Common myeloid progenitor, CD34-positive (primary cell): ENCODE measurements around the gene CNKSR3.
"Not testable (repeated sequence)": the region's sequence is repeated elsewhere in the genome, so short reads cannot be mapped to it uniquely, and the experiment has no call there.

Experiments
- CTCF ChIA-PET: fragments of 350-600 bp; sonication (Branson Sonifier 250); formaldehyde crosslinking; loops from one replicate; lab custom pipeline; 2021; ENCODE audit warnings: antibody characterized with exemption; lab: Charles Lee
- POLR2A ChIA-PET: fragments of 350-600 bp; sonication (Branson Sonifier 250); formaldehyde crosslinking; loops from one replicate; lab custom pipeline; 2021; ENCODE audit warnings: antibody characterized with exemption; lab: Charles Lee
- DNase-seq, 3 donors: peaks; one replicate each; pipeline versions ENCODE4 v3.0.0 to v3.0.0-alpha.2; 2013
- H3K27ac ChIP-seq, 2 experiments: 1 replicate in 1 of 2; 2 replicates in 1 of 2; pipeline ENCODE4 v1.7.0; 2013; ENCODE audit warnings: inconsistent platforms in 2 of 2, low read length in 2 of 2, mild to moderate bottlenecking in 2 of 2, low read depth in 1 of 2, moderate library complexity in 1 of 2; ENCODE audit not compliant: severe bottlenecking in 2 of 2, insufficient read depth in 1 of 2, poor library complexity in 1 of 2
- H3K27me3 ChIP-seq, 5 experiments: replicated peaks in 2 of 5; 1 replicate in 3 of 5; 2 replicates in 2 of 5; pipeline versions ENCODE4 v1.6.1 to v1.7.0; 2013; ENCODE audit warnings: low read length in 4 of 5, mild to moderate bottlenecking in 2 of 5, moderate library complexity in 2 of 5, inconsistent platforms in 1 of 5; ENCODE audit not compliant: insufficient read depth in 5 of 5, control insufficient read depth in 4 of 5
- H3K36me3 ChIP-seq, 4 experiments: 1 replicate in 2 of 4; 2 replicates in 2 of 4; pipeline versions ENCODE4 v1.6.1 to v1.7.0; 2013; ENCODE audit warnings: low read length in 3 of 4, control low read depth in 1 of 4, mild to moderate bottlenecking in 1 of 4; ENCODE audit not compliant: control insufficient read depth in 4 of 4, insufficient read depth in 4 of 4
- H3K4me1 ChIP-seq, 4 experiments: 1 replicate in 3 of 4; 2 replicates in 1 of 4; pipeline versions ENCODE4 v1.6.1 to v1.7.1; 2013; ENCODE audit warnings: low read length in 3 of 4, mild to moderate bottlenecking in 3 of 4, control low read depth in 1 of 4, inconsistent platforms in 1 of 4, moderate library complexity in 1 of 4; ENCODE audit not compliant: control insufficient read depth in 4 of 4, insufficient read depth in 4 of 4; ENCODE audit errors: control extremely low read depth in 1 of 4
- H3K4me3 ChIP-seq, 7 experiments: 1 replicate in 4 of 7; 2 replicates in 3 of 7; pipeline versions ENCODE4 v1.5.1 to v1.7.0; 2013; ENCODE audit warnings: mild to moderate bottlenecking in 7 of 7, low read length in 6 of 7, moderate library complexity in 6 of 7, inconsistent platforms in 2 of 7, low read depth in 2 of 7, control low read depth in 1 of 7; ENCODE audit not compliant: insufficient read depth in 4 of 7, control insufficient read depth in 1 of 7; ENCODE audit errors: extremely low read depth in 1 of 7
- H3K9me3 ChIP-seq, 5 experiments: 1 replicate in 4 of 5; 2 replicates in 1 of 5; pipeline versions ENCODE4 v1.6.1 to v1.7.1; 2013; ENCODE audit warnings: low read length in 4 of 5, mild to moderate bottlenecking in 2 of 5, inconsistent platforms in 1 of 5, low read depth in 1 of 5, moderate library complexity in 1 of 5; ENCODE audit not compliant: control insufficient read depth in 4 of 5, insufficient read depth in 2 of 5; ENCODE audit errors: control extremely low read depth in 1 of 5
- WGBS: methylation state at CpG from one replicate; pipeline ENCODE4 v1.1.5; 2013; ENCODE audit not compliant: insufficient coverage; 5-methylcytosine and 5-hydroxymethylcytosine counted together

Gene CNKSR3

DNA sequence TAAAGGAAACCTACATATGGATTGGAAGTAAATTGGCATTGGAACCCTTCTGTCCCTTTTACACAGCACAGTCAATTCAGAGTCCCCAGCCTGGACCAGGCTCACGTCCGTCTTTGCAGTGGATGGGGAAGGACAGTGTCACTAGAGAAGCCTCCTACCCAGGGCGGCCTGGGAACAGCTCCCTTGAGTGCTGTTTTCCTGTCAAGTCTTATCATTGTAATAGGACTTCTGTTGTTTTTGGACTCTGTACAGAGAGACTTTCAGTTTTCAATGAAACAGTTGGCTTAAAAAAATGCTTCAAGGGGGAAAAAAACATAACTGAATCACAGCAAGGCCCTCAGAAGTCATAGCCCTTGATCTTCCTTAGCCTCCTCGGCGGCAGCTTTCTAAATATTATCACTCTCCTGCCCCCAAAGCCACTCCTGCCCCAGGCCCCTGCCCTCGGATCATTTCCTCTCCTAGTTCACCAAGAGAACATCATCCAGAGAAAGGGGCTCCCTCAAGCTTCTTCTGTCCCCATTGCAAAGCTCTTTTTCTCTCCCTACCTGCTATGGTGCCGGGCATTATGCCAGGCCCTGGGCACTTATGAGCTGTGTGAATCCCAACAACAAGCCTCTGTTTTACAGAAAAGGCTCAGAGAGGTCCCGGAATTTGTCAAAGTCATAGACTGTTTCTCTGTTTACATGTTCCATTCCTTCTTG, 37.8 kb upstream of the CNKSR3 start:
- ChIA-PET POLR2A (no interaction called here), CTCF (interaction anchor here (0.6 kb wide), 1 partner anchor 29 kb away, joined by 3 read pairs; no protein-coding TSS in a partner anchor)
- DNase-seq: no peak

DNA sequence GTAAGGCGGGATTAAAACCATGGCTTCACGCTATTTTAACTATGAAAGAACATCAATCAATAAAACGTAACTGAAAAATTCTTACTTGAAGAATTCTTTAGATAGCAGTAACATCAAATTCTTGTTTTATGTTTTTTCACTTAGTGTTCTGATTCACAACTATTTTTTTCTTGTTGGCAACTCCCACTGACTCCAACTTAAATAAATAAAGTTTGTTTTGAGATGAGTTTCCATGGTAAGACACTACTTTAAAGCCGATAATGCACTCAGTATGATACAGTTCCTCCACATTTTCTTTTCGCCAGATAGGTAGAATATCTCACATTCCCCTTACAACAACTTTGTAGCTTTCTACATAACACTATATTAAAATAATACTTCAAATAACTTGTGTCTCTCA, 33.1 kb upstream of the CNKSR3 start:
- Histone ChIP-seq H3K27me3 (no peaks in the 10 kb centered on the region), H3K9me3 (no peaks in the 10 kb centered on the region), H3K27ac (no peak overlapping the region), H3K4me3 (no peak overlapping the region), H3K4me1 (no peaks in the 10 kb centered on the region), H3K36me3 (no peaks in the 10 kb centered on the region)
- WGBS: 100% methylated on average over 3 of the region's 5 CpGs
- no peak for DNase-seq
- ChIA-PET CTCF (no interaction called here), POLR2A (no interaction called here)

More for the DNA sequence above, 37.8 kb upstream of the CNKSR3 start:
- H3K27me3 ChIP-seq: no peaks in the 10 kb centered on the region
- no peak overlapping the region for H3K4me3 ChIP-seq
- WGBS: 94% methylated on average over 8 of the region's 8 CpGs
- no peak overlapping the region for H3K27ac ChIP-seq
- H3K9me3 ChIP-seq: no peaks in the 10 kb centered on the region
- H3K4me1 ChIP-seq: no peaks in the 10 kb centered on the region
- no peaks in the 10 kb centered on the region for H3K36me3 ChIP-seq

DNA sequence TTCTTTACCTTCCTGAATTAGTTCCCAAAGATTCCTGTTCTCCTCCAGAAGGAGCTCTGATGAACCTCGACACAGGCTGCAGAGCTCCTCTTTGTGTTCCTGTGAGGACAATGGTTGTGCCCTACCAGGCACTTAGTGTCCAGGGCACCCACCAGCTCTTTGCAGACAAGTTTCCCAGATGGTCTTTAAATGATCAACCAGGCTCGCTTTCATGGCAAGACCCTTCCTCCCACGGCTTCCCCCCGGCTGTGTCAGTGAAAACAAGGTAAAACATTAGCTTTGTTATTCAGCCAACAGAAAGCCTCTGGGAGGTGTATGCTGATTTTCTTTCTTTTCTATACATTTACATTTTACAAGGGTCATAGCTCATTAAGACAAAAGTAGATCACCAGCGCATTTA, 32.3 kb upstream of the CNKSR3 start:
- H3K9me3 ChIP-seq: no peaks in the 10 kb centered on the region
- no peaks in the 10 kb centered on the region for H3K4me1 ChIP-seq
- CTCF ChIA-PET: interaction anchor here (1.0 kb wide), 2 partner anchors 9 to 14 kb away, joined by 3 to 4 read pairs; no protein-coding TSS in a partner anchor
- POLR2A ChIA-PET: no interaction called here
- WGBS: 100% methylated on average over 4 of the region's 5 CpGs
- H3K4me3 ChIP-seq: no peak overlapping the region
- DNase-seq: no peak
- no peaks in the 10 kb centered on the region for H3K36me3 ChIP-seq
- no peaks in the 10 kb centered on the region for H3K27me3 ChIP-seq
- no peak overlapping the region for H3K27ac ChIP-seq

DNA sequence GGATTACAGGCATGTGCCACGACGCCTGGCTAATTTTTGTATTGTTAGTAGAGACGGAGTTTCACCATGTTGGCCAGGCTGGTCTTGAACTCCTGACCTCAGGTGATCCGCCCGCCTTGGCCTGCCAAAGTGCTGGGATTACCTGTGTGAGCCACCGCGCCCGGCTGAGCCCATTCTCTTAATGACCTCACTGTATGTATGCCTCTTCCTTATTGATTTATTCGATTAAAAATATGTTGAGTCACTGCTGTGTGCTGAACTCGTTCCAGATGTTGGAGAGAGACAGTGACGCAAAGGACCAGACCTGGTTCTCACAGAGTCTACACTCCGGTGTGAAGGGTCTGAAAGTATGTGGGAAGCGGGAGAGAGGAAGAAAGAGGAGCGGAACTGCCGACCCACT, 31.4 kb upstream of the CNKSR3 start:
- H3K4me3 ChIP-seq, H3K36me3 ChIP-seq, CTCF ChIA-PET, H3K9me3 ChIP-seq, DNase-seq, H3K27me3 ChIP-seq, H3K27ac ChIP-seq, POLR2A ChIA-PET, H3K4me1 ChIP-seq: not testable (repeated sequence)
- over 99% methylated on average over 12 of the region's 15 CpGs for WGBS

DNA sequence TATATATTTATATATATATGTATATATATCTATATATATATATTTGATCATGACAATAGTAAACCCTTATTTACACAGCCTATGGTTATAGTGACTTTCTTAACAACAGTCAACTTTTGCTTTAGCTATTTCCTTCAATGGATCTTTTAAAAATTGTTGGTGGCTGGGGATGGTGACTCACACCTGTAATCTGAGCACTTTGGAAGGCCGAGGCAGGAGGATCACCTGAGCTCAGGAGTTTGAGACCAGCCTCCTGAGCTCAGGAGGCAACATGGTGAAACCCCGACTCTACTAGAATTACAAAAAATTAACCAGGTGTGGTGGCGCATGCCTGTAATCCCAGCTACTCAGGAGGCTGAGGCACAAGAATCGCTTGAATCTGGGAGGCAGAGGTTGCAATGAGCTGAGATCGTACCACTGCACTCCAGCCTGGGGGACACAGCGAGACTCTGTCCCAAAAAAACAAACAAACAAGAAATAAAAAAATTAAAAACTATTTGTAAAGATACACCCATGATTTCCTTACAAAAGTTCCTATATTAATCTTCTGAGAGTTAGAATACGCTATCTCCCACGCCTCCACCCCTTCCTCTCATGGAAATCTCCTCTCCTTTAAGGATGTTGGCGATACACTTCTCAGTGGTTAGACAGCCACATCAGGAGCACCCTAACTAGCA, 29.2 kb upstream of the CNKSR3 start:
- no peaks in the 10 kb centered on the region for H3K4me1 ChIP-seq
- no peaks in the 10 kb centered on the region for H3K9me3 ChIP-seq
- POLR2A ChIA-PET: interaction anchor here (0.6 kb wide), 1 partner anchor 1000 kb away, joined by 4 read pairs; no protein-coding TSS in a partner anchor
- H3K4me3 ChIP-seq: no peak overlapping the region
- DNase-seq: no peak
- H3K27me3 ChIP-seq: no peaks in the 10 kb centered on the region
- WGBS: 98% methylated on average over 7 of the region's 9 CpGs
- H3K27ac ChIP-seq: no peak overlapping the region
- H3K36me3 ChIP-seq: no peaks in the 10 kb centered on the region
- CTCF ChIA-PET: no interaction called here

DNA sequence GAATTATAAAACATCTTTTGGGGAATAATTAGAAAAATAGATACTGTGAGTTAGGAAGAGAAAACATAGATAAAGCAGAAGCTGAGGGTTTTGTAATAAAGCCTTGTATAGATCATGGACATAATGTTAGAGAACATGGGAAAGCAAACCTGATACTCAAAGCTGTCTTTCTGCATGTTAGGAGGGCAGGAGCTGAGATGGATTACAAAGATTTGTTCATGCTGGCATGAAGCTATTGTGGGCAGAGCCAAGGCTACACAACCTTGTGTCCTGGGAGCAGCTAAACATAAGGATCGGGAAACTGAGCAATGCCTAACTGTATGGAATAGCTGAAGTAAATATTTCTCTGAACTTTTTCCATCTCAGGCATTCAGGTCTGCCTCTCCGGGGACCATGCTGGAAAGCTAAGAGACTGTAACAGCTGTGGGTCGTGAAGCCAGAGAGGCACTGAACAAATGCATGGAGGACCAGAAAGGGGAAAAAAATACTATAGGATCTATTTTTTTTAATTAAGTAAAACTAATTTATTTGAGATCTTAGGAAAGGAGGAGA, 28.2 kb upstream of the CNKSR3 start:
- Histone ChIP-seq H3K27me3 (no peaks in the 10 kb centered on the region), H3K4me1 (no peaks in the 10 kb centered on the region), H3K9me3 (no peaks in the 10 kb centered on the region), H3K27ac (no peak overlapping the region), H3K36me3 (no peaks in the 10 kb centered on the region), H3K4me3 (no peak overlapping the region)
- POLR2A ChIA-PET: no interaction called here
- DNase-seq: no peak
- CTCF ChIA-PET: interaction anchor here (1.0 to 1.2 kb wide), 2 partner anchors 19 to 44 kb away, joined by 3 read pairs; no protein-coding TSS in a partner anchor
- WGBS: 90% methylated on average over 1 of the region's 3 CpGs
